DND-41 (cell line): ENCODE measurements around the gene AGAP1.

ENCODE experiments used
- ATAC-seq: fragments of 200-7000 bp; cut with Tn5 transposase; 3 replicates; pipeline ENCODE4 v1.9.1; 2021; ENCODE audit warnings: low read depth; ENCODE audit not compliant: insufficient read depth
- DNase-seq: peaks from one replicate; pipeline ENCODE4 v3.0.0-alpha.2; 2020
- H2AFZ ChIP-seq: 2 replicates; pipeline ENCODE4 v1.6.0; 2012; ENCODE audit warnings: low read depth, low read length
- H3K27ac ChIP-seq: 2 replicates; pipeline ENCODE4 v1.5.1; 2012; ENCODE audit warnings: low read length, inconsistent platforms
- H3K27me3 ChIP-seq: fragments of 200-600 bp; sonication (generic); 2 replicates; pipeline ENCODE4 v1.6.0; 2012; ENCODE audit warnings: low read length, mild to moderate bottlenecking, inconsistent platforms; ENCODE audit not compliant: insufficient read depth, poor library complexity
- H3K36me3 ChIP-seq: 2 replicates; pipeline ENCODE4 v1.5.1; 2012; ENCODE audit warnings: low read length, inconsistent platforms; ENCODE audit not compliant: insufficient read depth
- H3K4me1 ChIP-seq: 2 replicates; pipeline ENCODE4 v1.5.1; 2012; ENCODE audit warnings: mild to moderate bottlenecking, low read length; ENCODE audit not compliant: insufficient read depth
- H3K4me2 ChIP-seq: 2 replicates; pipeline ENCODE4 v1.6.0; 2012; ENCODE audit warnings: mild to moderate bottlenecking, moderate library complexity, low read length, inconsistent platforms; ENCODE audit not compliant: insufficient read depth
- H3K4me3 ChIP-seq, 2 experiments: fragments of 200-600 bp in 1 of 2; shearing (Covaris generic) in 1 of 2; 2 replicates each; pipeline ENCODE4 v1.5.1; 2012 to 2016; ENCODE audit warnings: inconsistent platforms in 2 of 2, low read length in 2 of 2, mild to moderate bottlenecking in 2 of 2, low read depth in 1 of 2, moderate library complexity in 1 of 2
- H3K79me2 ChIP-seq: 2 replicates; pipeline ENCODE4 v1.6.0; 2012; ENCODE audit warnings: low read length, inconsistent platforms; ENCODE audit not compliant: insufficient read depth
- H3K9ac ChIP-seq: 2 replicates; pipeline ENCODE4 v1.6.0; 2012; ENCODE audit warnings: low read depth, mild to moderate bottlenecking, inconsistent platforms, low read length, moderate library complexity
- H3K9me3 ChIP-seq: 2 replicates; pipeline ENCODE4 v1.5.1; 2012; ENCODE audit warnings: low read length, moderate library complexity, mild to moderate bottlenecking, inconsistent platforms; ENCODE audit not compliant: insufficient read depth, severe bottlenecking
- H4K20me1 ChIP-seq: 2 replicates; pipeline ENCODE4 v1.6.0; 2012; ENCODE audit warnings: low read length; ENCODE audit not compliant: insufficient read depth
- CTCF ChIP-seq: IDR thresholded peaks from 2 replicates; pipeline ENCODE4 v1.5.1; 2012; ENCODE audit warnings: borderline replicate concordance, low read length, moderate library complexity, mild to moderate bottlenecking; ENCODE audit not compliant: poor library complexity, severe bottlenecking; ENCODE audit errors: extremely low read depth
- EZH2 ChIP-seq: IDR thresholded peaks from 3 replicates; pipeline ENCODE4 v1.6.1; 2012; ENCODE audit warnings: borderline replicate concordance, low read depth, mild to moderate bottlenecking, moderate library complexity, low read length, inconsistent platforms; ENCODE audit not compliant: severe bottlenecking

The AGAP1 gene

GRCh38 chr2:235774153-235774870 is 280.5 kb downstream of the AGAP1 start:
- no peak overlapping the region for H3K27ac ChIP-seq
- DNase-seq (no peak), ATAC-seq (no peak)
- H3K36me3 ChIP-seq: no peaks in the 10 kb centered on the region
- H3K9me3 ChIP-seq: no peaks in the 10 kb centered on the region
- peaks cover 5% of the 10 kb centered on the region for H4K20me1 ChIP-seq
- H3K4me3 ChIP-seq: no peak overlapping the region
- H3K79me2 ChIP-seq: no peaks in the 10 kb centered on the region
- H3K9ac ChIP-seq: no peak overlapping the region
- H3K4me2 ChIP-seq: no peak overlapping the region
- no peaks in the 10 kb centered on the region for H3K27me3 ChIP-seq
- no peak overlapping the region for H2AFZ ChIP-seq
- TF ChIP-seq EZH2: no peak
- TF ChIP-seq CTCF: no peak
- H3K4me1 ChIP-seq: no peaks in the 10 kb centered on the region

GRCh38 chr2:235776531-235776930 is 282.7 kb downstream of the AGAP1 start:
- Histone ChIP-seq H3K27ac (no peak overlapping the region), H3K4me1 (no peaks in the 10 kb centered on the region), H3K36me3 (no peaks in the 10 kb centered on the region), H4K20me1 (peaks cover 5% of the 10 kb centered on the region), H3K9ac (no peak overlapping the region), H3K4me3 (no peak overlapping the region), H2AFZ (no peak overlapping the region), H3K4me2 (no peak overlapping the region), H3K79me2 (no peaks in the 10 kb centered on the region), H3K27me3 (no peaks in the 10 kb centered on the region), H3K9me3 (no peaks in the 10 kb centered on the region)
- TF ChIP-seq EZH2 (no peak), CTCF (no peak)
- ATAC-seq (no peak), DNase-seq (no peak)

GRCh38 chr2:235779444-235779896 is 285.6 kb downstream of the AGAP1 start:
- Histone ChIP-seq H3K79me2 (no peaks in the 10 kb centered on the region), H2AFZ (no peak overlapping the region), H3K4me2 (no peak overlapping the region), H3K27me3 (no peaks in the 10 kb centered on the region), H3K9me3 (no peaks in the 10 kb centered on the region), H3K4me3 (no peak overlapping the region), H3K9ac (no peak overlapping the region), H3K27ac (no peak overlapping the region), H3K4me1 (no peaks in the 10 kb centered on the region), H3K36me3 (no peaks in the 10 kb centered on the region), H4K20me1 (peaks cover 5% of the 10 kb centered on the region)
- ATAC-seq (peak; percentile 93), DNase-seq (peak; percentile 71)
- TF ChIP-seq CTCF (peak; percentile 92), EZH2 (no peak)

GRCh38 chr2:235780401-235780800 is 286.6 kb downstream of the AGAP1 start:
- H3K9ac ChIP-seq: no peak overlapping the region
- H3K27me3 ChIP-seq: no peaks in the 10 kb centered on the region
- ATAC-seq (no peak), DNase-seq (no peak)
- H3K4me3 ChIP-seq: no peak overlapping the region
- H2AFZ ChIP-seq: no peak overlapping the region
- H3K9me3 ChIP-seq: no peaks in the 10 kb centered on the region
- H3K79me2 ChIP-seq: no peaks in the 10 kb centered on the region
- TF ChIP-seq CTCF: no peak
- TF ChIP-seq EZH2: no peak
- H3K4me1 ChIP-seq: no peaks in the 10 kb centered on the region
- no peak overlapping the region for H3K4me2 ChIP-seq
- no peaks in the 10 kb centered on the region for H3K36me3 ChIP-seq
- H4K20me1 ChIP-seq: peaks cover 5% of the 10 kb centered on the region
- H3K27ac ChIP-seq: no peak overlapping the region
